Tibial artery (tissue), 4 donors: ENCODE data around the gene DNAH14.

ENCODE experiments used
- DNase-seq, 2 donors: peaks; one replicate each; pipeline ENCODE4 v3.0.0-alpha.2; 2019
- H3K27ac ChIP-seq, 2 donors: fragments of 200-600 bp; sonication (generic) in 1 of 2; 1 replicate in 1 of 2; 2 replicates in 1 of 2; pipeline ENCODE4 v1.5.1; 2018 to 2019; ENCODE audit warnings: mild to moderate bottlenecking in 1 of 2
- H3K27me3 ChIP-seq, 2 donors: fragments of 200-600 bp; sonication (generic) in 1 of 2; one replicate each; pipeline versions ENCODE4 v1.5.1 to v1.6.0; 2016 to 2019
- H3K36me3 ChIP-seq, 3 donors: fragments of 200-600 bp; sonication (generic) in 2 of 3; one replicate each; pipeline ENCODE4 v1.5.1; 2016 to 2019; ENCODE audit warnings: mild to moderate bottlenecking in 2 of 3
- H3K4me1 ChIP-seq, 4 donors: fragments of 200-600 bp; sonication (generic) in 2 of 4; 1 replicate in 3 of 4; 2 replicates in 1 of 4; pipeline ENCODE4 v1.5.1; 2016 to 2019
- H3K4me3 ChIP-seq, 2 donors: fragments of 200-600 bp; sonication (generic) in 1 of 2; 1 replicate in 1 of 2; 2 replicates in 1 of 2; pipeline ENCODE4 v1.5.1; 2018 to 2019; ENCODE audit warnings: mild to moderate bottlenecking in 2 of 2
- H3K9me3 ChIP-seq, 3 donors: fragments of 200-600 bp; sonication (generic) in 1 of 3; one replicate each; pipeline ENCODE4 v1.5.1; 2016 to 2019
- CTCF ChIP-seq, 2 experiments: fragments of 200-600 bp in 1 of 2; fragments of 450-650 bp in 1 of 2; IDR thresholded peaks; one replicate each; pipeline ENCODE4 v1.5.1; 2017 to 2019; ENCODE audit warnings: antibody characterized with exemption in 2 of 2, mild to moderate bottlenecking in 1 of 2, moderate library complexity in 1 of 2
- intact Hi-C: fragments of 100-400 bp; cut with DNase I; formaldehyde crosslinking; loops from one replicate; pipeline ENCODE4 v1.15.0; 2023; ENCODE audit warnings: low total_unique reads

DNAH14 gene

GRCh38 chr1:225250432-225250831 lies 321.0 kb downstream of the DNAH14 start:
- H3K27ac ChIP-seq, result no peak overlapping the region
- no peak for DNase-seq
- intact Hi-C loops, result no loop called here
- H3K4me3 ChIP-seq, result no peak overlapping the region
- TF ChIP-seq CTCF (IDR thresholded peaks at IDR 0.05), result no peak
- no peaks in the 10 kb centered on the region for H3K9me3 ChIP-seq
- H3K27me3 ChIP-seq, result no peaks in the 10 kb centered on the region
- no peaks in the 10 kb centered on the region for H3K4me1 ChIP-seq
- no peaks in the 10 kb centered on the region for H3K36me3 ChIP-seq

- H3K9me3 ChIP-seq, result no peaks in the 10 kb centered on the region
- H3K27ac ChIP-seq, result no peak overlapping the region
- no peak for TF ChIP-seq CTCF (IDR thresholded peaks at IDR 0.05)
- intact Hi-C loops, result no loop called here
- no peaks in the 10 kb centered on the region for H3K4me1 ChIP-seq
- no peak for DNase-seq
- H3K27me3 ChIP-seq, result no peaks in the 10 kb centered on the region
- H3K4me3 ChIP-seq, result no peak overlapping the region
- no peaks in the 10 kb centered on the region for H3K36me3 ChIP-seq
Observed at GRCh38 chr1:225253173-225253572, 323.7 kb downstream of the DNAH14 start.

GRCh38 chr1:225253784-225254183 lies 324.3 kb downstream of the DNAH14 start:
- Histone ChIP-seq H3K9me3 (no peaks in the 10 kb centered on the region), H3K27ac (no peak overlapping the region), H3K36me3 (no peaks in the 10 kb centered on the region), H3K4me3 (no peak overlapping the region), H3K27me3 (no peaks in the 10 kb centered on the region), H3K4me1 (no peaks in the 10 kb centered on the region)
- no peak for TF ChIP-seq CTCF (IDR thresholded peaks at IDR 0.05)
- no peak for DNase-seq
- intact Hi-C loops, result no loop called here

- intact Hi-C loops, result no loop called here
- no peak overlapping the region for H3K27ac ChIP-seq
- no peak for DNase-seq
- no peak overlapping the region for H3K4me3 ChIP-seq
- TF ChIP-seq CTCF (IDR thresholded peaks at IDR 0.05), result no peak
- no peaks in the 10 kb centered on the region for H3K4me1 ChIP-seq
- H3K27me3 ChIP-seq, result no peaks in the 10 kb centered on the region
- no peaks in the 10 kb centered on the region for H3K36me3 ChIP-seq
- no peaks in the 10 kb centered on the region for H3K9me3 ChIP-seq
Observed at GRCh38 chr1:225254676-225255075, 325.2 kb downstream of the DNAH14 start.

GRCh38 chr1:225257081-225257480 lies 327.6 kb downstream of the DNAH14 start:
- no peaks in the 10 kb centered on the region for H3K36me3 ChIP-seq
- no peaks in the 10 kb centered on the region for H3K27me3 ChIP-seq
- intact Hi-C loops, result no loop called here
- no peak for TF ChIP-seq CTCF (IDR thresholded peaks at IDR 0.05)
- H3K9me3 ChIP-seq, result peaks cover 0 to 7% (median 0%) of the 10 kb centered on the region in 3 donors
- no peak overlapping the region for H3K27ac ChIP-seq
- DNase-seq, result no peak
- no peak overlapping the region for H3K4me3 ChIP-seq
- H3K4me1 ChIP-seq, result no peaks in the 10 kb centered on the region

- H3K4me1 ChIP-seq, result no peaks in the 10 kb centered on the region
- H3K4me3 ChIP-seq, result no peak overlapping the region
- no peak for DNase-seq
- peaks cover 0 to 7% (median 0%) of the 10 kb centered on the region in 3 donors for H3K9me3 ChIP-seq
- intact Hi-C loops, result no loop called here
- H3K36me3 ChIP-seq, result no peaks in the 10 kb centered on the region
- H3K27me3 ChIP-seq, result no peaks in the 10 kb centered on the region
- TF ChIP-seq CTCF (IDR thresholded peaks at IDR 0.05), result no peak
- H3K27ac ChIP-seq, result no peak overlapping the region
Observed at GRCh38 chr1:225258811-225259210, 329.3 kb downstream of the DNAH14 start.
